Smooth muscle cell (in vitro differentiated cells): ENCODE data around the gene RAPGEF4. TPM values are rescaled to one million over a fixed set of nuclear protein-coding genes. Genes with fewer than 3 reads are reported as not detected.

Experiments used
- DNase-seq: peaks from one replicate; lab custom pipeline; 2025; ENCODE audit not compliant: unreplicated experiment; lab: John Stamatoyannopoulos, UW
- H2AFZ ChIP-seq: fragments of 200-600 bp; sonication (generic); 2 replicates; pipeline ENCODE4 v1.6.0; 2016; ENCODE audit warnings: antibody characterized with exemption, low read depth, mild to moderate bottlenecking
- H3F3A ChIP-seq: fragments of 200-600 bp; sonication (generic); 2 replicates; pipeline ENCODE4 v1.6.0; 2017; ENCODE audit warnings: antibody characterized with exemption, low read depth
- H3K27ac ChIP-seq: fragments of 200-600 bp; sonication (generic); 2 replicates; pipeline ENCODE4 v1.5.1; 2016; ENCODE audit warnings: low read depth, mild to moderate bottlenecking
- H3K27me3 ChIP-seq: fragments of 200-600 bp; sonication (generic); 2 replicates; pipeline ENCODE4 v1.6.1; 2016; ENCODE audit warnings: low read depth, mild to moderate bottlenecking
- H3K36me3 ChIP-seq: fragments of 200-600 bp; sonication (generic); 2 replicates; pipeline ENCODE4 v1.5.1; 2016; ENCODE audit warnings: low read depth
- H3K4me1 ChIP-seq: fragments of 200-600 bp; sonication (generic); 2 replicates; pipeline ENCODE4 v1.5.1; 2016; ENCODE audit warnings: low read depth
- H3K4me2 ChIP-seq: fragments of 200-600 bp; sonication (generic); 2 replicates; pipeline ENCODE4 v1.6.0; 2016; ENCODE audit warnings: mild to moderate bottlenecking
- H3K4me3 ChIP-seq: fragments of 200-600 bp; sonication (generic); 2 replicates; pipeline ENCODE4 v1.5.1; 2016; ENCODE audit warnings: mild to moderate bottlenecking
- H3K79me2 ChIP-seq: fragments of 200-600 bp; sonication (generic); 2 replicates; pipeline ENCODE4 v1.6.0; 2016; ENCODE audit warnings: low read depth, mild to moderate bottlenecking
- H3K9ac ChIP-seq: fragments of 200-600 bp; sonication (generic); 2 replicates; pipeline ENCODE4 v1.6.0; 2016; ENCODE audit warnings: low read depth
- H3K9me3 ChIP-seq: fragments of 200-600 bp; sonication (generic); replicated peaks from 2 replicates; pipeline ENCODE4 v1.5.1; 2016; ENCODE audit warnings: low read depth
- H4K20me1 ChIP-seq: fragments of 200-600 bp; sonication (generic); 2 replicates; pipeline ENCODE4 v1.6.0; 2016; ENCODE audit warnings: low read depth
- CTCF ChIP-seq: fragments of 200-600 bp; sonication (generic); IDR thresholded peaks from 2 replicates; pipeline ENCODE4 v1.5.1; 2017; ENCODE audit warnings: borderline replicate concordance, mild to moderate bottlenecking, antibody characterized with exemption; ENCODE audit not compliant: insufficient read depth, poor library complexity, severe bottlenecking
- WGBS: methylation state at CpG from one replicate; pipeline ENCODE4 v1.1.7; 2016; ENCODE audit warnings: low lambda C conversion rate; 5-methylcytosine and 5-hydroxymethylcytosine counted together
- polyA plus RNA-seq: library from polyadenylated mRNA; unstranded; fragments of >200 nt; fragmentation: Nextera tagmentation; extraction: Ambion mirVana; gene quantifications from 2 replicates; pipeline ENCODE4 v1.2.1, GENCODE V29; 2016
- total RNA-seq: library from RNA; depleted of rRNA; stranded (reverse); fragments of >200 nt; gene quantifications from 2 replicates; pipeline ENCODE4 v1.2.3, GENCODE V29; 2014

The RAPGEF4 gene
- total and polyA plus RNA-seq, 2 experiments from 2014 or later: 0.35 to 2.7 TPM

- no peak for TF ChIP-seq CTCF
- Histone ChIP-seq H3K4me2 (no peak overlapping the region), H4K20me1 (no peaks in the 10 kb centered on the region), H3K27me3 (peaks cover 4% of the 10 kb centered on the region), H3K9me3 (no peaks in the 10 kb centered on the region), H3K4me3 (no peak overlapping the region), H3K27ac (no peak overlapping the region), H3K9ac (no peak overlapping the region), H3K4me1 (peaks cover 5% of the 10 kb centered on the region), H3K36me3 (no peaks in the 10 kb centered on the region), H3K79me2 (no peaks in the 10 kb centered on the region), H2AFZ (no peak overlapping the region), H3F3A (no peaks in the 10 kb centered on the region)
- no peak for DNase-seq
- 96% methylated on average over 1 of the region's 1 CpG for WGBS
Measured at GRCh38 chr2:172953411-172953810, 217.8 kb downstream of the RAPGEF4 start.

GRCh38 chr2:172953970-172954852 is 218.6 kb downstream of the RAPGEF4 start:
- H3K9me3 ChIP-seq: no peaks in the 10 kb centered on the region
- no peak overlapping the region for H3K4me3 ChIP-seq
- no peak overlapping the region for H3K9ac ChIP-seq
- WGBS: 79% methylated on average over 5 of the region's 5 CpGs
- no peak for DNase-seq
- H3K27me3 ChIP-seq: peaks cover 4% of the 10 kb centered on the region
- no peaks in the 10 kb centered on the region for H3F3A ChIP-seq
- no peaks in the 10 kb centered on the region for H3K79me2 ChIP-seq
- peaks cover 5% of the 10 kb centered on the region for H3K4me1 ChIP-seq
- peak overlapping the region; percentile 38 for H3K27ac ChIP-seq
- H3K4me2 ChIP-seq: no peak overlapping the region
- H2AFZ ChIP-seq: no peak overlapping the region
- no peak for TF ChIP-seq CTCF
- no peaks in the 10 kb centered on the region for H4K20me1 ChIP-seq
- H3K36me3 ChIP-seq: no peaks in the 10 kb centered on the region

- TF ChIP-seq CTCF: no peak
- Histone ChIP-seq H3K36me3 (no peaks in the 10 kb centered on the region), H3K27ac (no peak overlapping the region), H3K4me2 (no peak overlapping the region), H3K9ac (no peak overlapping the region), H3K4me1 (peaks cover 5% of the 10 kb centered on the region), H3K79me2 (no peaks in the 10 kb centered on the region), H3K9me3 (no peaks in the 10 kb centered on the region), H3F3A (no peaks in the 10 kb centered on the region), H3K4me3 (no peak overlapping the region), H2AFZ (no peak overlapping the region), H4K20me1 (no peaks in the 10 kb centered on the region), H3K27me3 (peaks cover 4% of the 10 kb centered on the region)
- no peak for DNase-seq
- 80% methylated on average over 11 of the region's 11 CpGs for WGBS
Measured at GRCh38 chr2:172955587-172955986, 219.9 kb downstream of the RAPGEF4 start.

- Histone ChIP-seq H3K9me3 (no peaks in the 10 kb centered on the region), H3K4me2 (no peak overlapping the region), H3K36me3 (no peaks in the 10 kb centered on the region), H4K20me1 (no peaks in the 10 kb centered on the region), H3K4me3 (no peak overlapping the region), H3K27me3 (peaks cover 4% of the 10 kb centered on the region), H3K79me2 (no peaks in the 10 kb centered on the region), H3F3A (no peaks in the 10 kb centered on the region), H3K4me1 (peaks cover 5% of the 10 kb centered on the region), H2AFZ (no peak overlapping the region), H3K27ac (no peak overlapping the region), H3K9ac (no peak overlapping the region)
- no peak for DNase-seq
- TF ChIP-seq CTCF: no peak
Measured at GRCh38 chr2:172957734-172958133, 222.1 kb downstream of the RAPGEF4 start.
